ENCODE measurements around the gene FLNB. TPM values are rescaled to one million over a fixed set of nuclear protein-coding genes. Genes with fewer than 3 reads are reported as not detected.
"Not testable (repeated sequence)": the region's sequence is repeated elsewhere in the genome, so short reads cannot be mapped to it uniquely, and the experiment has no call there.

The FLNB gene
- total RNA-seq, 1 experiment from 2014 or later, result 83.4 TPM

- Histone ChIP-seq H2BK5ac (ENCODE audit: insufficient read length, low read length) (no peak overlapping the region), H3K9ac (ENCODE audit: extremely low read depth, insufficient read length, low read length) (no peak overlapping the region), H3K4me1 (ENCODE audit: insufficient read depth, low read length) (peaks cover 12% of the 10 kb centered on the region), H3K79me1 (ENCODE audit: insufficient read depth, low read depth, low read length, poor library complexity, severe bottlenecking) (peaks cover 9% of the 10 kb centered on the region), H4K91ac (ENCODE audit: insufficient read length, low read depth, low read length) (no peak overlapping the region), H3K27me3 (ENCODE audit: insufficient read depth, low read length) (no peaks in the 10 kb centered on the region), H2AK5ac (ENCODE audit: insufficient read length, low read length) (no peak overlapping the region), H3K18ac (ENCODE audit: insufficient read length, low read depth, low read length) (no peak overlapping the region), H4K8ac (replicated peaks; ENCODE audit: insufficient read length, low read depth, low read length) (no peak overlapping the region), H3K56ac (ENCODE audit: insufficient read length, low read depth, low read length) (no peak overlapping the region), H3K23ac (ENCODE audit: insufficient read length, low read depth, low read length) (no peak overlapping the region), H2AFZ (ENCODE audit: low read length) (no peak overlapping the region), H2BK20ac (ENCODE audit: low read depth, low read length, poor library complexity, severe bottlenecking) (no peak overlapping the region), H3K27ac (ENCODE audit: insufficient read length, low read depth, low read length) (no peak overlapping the region), H2BK120ac (ENCODE audit: low read depth, low read length, poor library complexity, severe bottlenecking) (no peak overlapping the region), H3K9me3 (ENCODE audit: control insufficient read depth, low read depth, low read length) (no peaks in the 10 kb centered on the region), H3K79me2 (ENCODE audit: insufficient read depth, low read length) (peaks cover 25% of the 10 kb centered on the region; the same call in 1 of the 2 replicates), H3T11ph (ENCODE audit: low read length) (no peak overlapping the region), H3K4me2 (ENCODE audit: insufficient read depth, insufficient read length, low read length) (no peak overlapping the region), H4K5ac (ENCODE audit: insufficient read length, low read depth, low read length) (no peak overlapping the region), H3K14ac (ENCODE audit: insufficient read depth, low read length) (no peak overlapping the region), H3K23me2 (ENCODE audit: insufficient read length, low read depth, low read length, poor library complexity, severe bottlenecking) (no peaks in the 10 kb centered on the region), H4K20me1 (ENCODE audit: control insufficient read depth, insufficient read depth, insufficient read length) (peaks cover 3% of the 10 kb centered on the region), H2BK12ac (ENCODE audit: insufficient read length, low read depth, low read length) (no peak overlapping the region), H3K4ac (ENCODE audit: low read depth, low read length) (no peak overlapping the region), H2BK15ac (ENCODE audit: low read depth, low read length) (no peak overlapping the region)
- H3K27ac Mint-ChIP-seq, result peak overlapping the region; percentile 32 to 83 (median 68); a peak in 6 of 7 replicates
- H3K27me3 Mint-ChIP-seq (ENCODE audit: low read depth), result no peaks in the 10 kb centered on the region
- H3K36me3 Mint-ChIP-seq (ENCODE audit: insufficient read depth in 1 of 3, low read depth in 3 of 3), result no peaks in the 10 kb centered on the region
- no peak overlapping the region for H3K4me3 Mint-ChIP-seq
- TF ChIP-seq, protein P1, sequence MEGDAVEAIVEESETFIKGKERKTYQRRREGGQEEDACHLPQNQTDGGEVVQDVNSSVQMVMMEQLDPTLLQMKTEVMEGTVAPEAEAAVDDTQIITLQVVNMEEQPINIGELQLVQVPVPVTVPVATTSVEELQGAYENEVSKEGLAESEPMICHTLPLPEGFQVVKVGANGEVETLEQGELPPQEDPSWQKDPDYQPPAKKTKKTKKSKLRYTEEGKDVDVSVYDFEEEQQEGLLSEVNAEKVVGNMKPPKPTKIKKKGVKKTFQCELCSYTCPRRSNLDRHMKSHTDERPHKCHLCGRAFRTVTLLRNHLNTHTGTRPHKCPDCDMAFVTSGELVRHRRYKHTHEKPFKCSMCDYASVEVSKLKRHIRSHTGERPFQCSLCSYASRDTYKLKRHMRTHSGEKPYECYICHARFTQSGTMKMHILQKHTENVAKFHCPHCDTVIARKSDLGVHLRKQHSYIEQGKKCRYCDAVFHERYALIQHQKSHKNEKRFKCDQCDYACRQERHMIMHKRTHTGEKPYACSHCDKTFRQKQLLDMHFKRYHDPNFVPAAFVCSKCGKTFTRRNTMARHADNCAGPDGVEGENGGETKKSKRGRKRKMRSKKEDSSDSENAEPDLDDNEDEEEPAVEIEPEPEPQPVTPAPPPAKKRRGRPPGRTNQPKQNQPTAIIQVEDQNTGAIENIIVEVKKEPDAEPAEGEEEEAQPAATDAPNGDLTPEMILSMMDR (conservative IDR thresholded peaks at IDR 0.05), result no peak
- no peaks in the 10 kb centered on the region for H3K9me3 Mint-ChIP-seq
- WGBS (ENCODE audit: extremely low coverage, insufficient read length, low lambda C conversion rate), result no CpG with 5 or more reads among the region's 9 CpGs
- H3K4me1 Mint-ChIP-seq, result peaks cover 52 to 54% of the 10 kb centered on the region in 2 experiments
- no peak for DNase-seq
Measured at GRCh38 chr3:58051196-58051595, 43.0 kb downstream of the FLNB start.

DNA sequence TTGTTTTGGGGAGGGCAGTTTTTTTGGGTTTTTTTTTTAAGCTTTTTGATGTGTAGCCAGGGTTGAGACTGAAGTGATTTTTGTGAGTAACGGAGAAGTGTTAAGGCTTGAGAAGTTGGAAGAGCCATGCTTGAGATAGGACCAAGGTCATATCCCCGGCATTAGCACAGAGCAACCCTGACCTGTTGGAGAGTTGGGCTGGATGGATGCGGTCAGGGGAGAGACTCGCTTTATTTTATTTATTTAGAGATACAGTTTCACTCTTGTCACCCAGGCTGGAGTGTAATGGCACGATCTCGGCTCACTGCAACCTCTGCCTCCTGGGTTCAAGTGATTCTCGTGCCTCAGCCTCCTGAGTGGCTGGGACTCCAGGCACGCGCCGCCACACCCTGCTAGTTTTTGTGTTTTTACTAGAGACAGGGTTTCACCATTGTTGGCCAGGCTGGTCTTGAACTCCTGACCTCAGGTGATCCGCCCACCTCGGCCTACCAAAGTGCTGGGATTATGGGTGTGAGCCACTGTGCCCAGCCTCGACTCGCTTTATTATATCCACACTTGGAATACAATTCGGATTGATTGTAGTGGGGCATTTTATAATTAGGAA lies 43.5 kb downstream of the FLNB start:
- not testable (repeated sequence) for H4K8ac ChIP-seq (replicated peaks; ENCODE audit: insufficient read length, low read depth, low read length); H3K4ac ChIP-seq (ENCODE audit: low read depth, low read length); H3K79me1 ChIP-seq (ENCODE audit: insufficient read depth, low read depth, low read length, poor library complexity, severe bottlenecking); DNase-seq; H4K5ac ChIP-seq (ENCODE audit: insufficient read length, low read depth, low read length); H2BK20ac ChIP-seq (ENCODE audit: low read depth, low read length, poor library complexity, severe bottlenecking); H3K4me3 Mint-ChIP-seq; H3K56ac ChIP-seq (ENCODE audit: insufficient read length, low read depth, low read length); H3K14ac ChIP-seq (ENCODE audit: insufficient read depth, low read length); H3K27me3 Mint-ChIP-seq (ENCODE audit: low read depth); H3K23me2 ChIP-seq (ENCODE audit: insufficient read length, low read depth, low read length, poor library complexity, severe bottlenecking); H3K9me3 ChIP-seq (ENCODE audit: control insufficient read depth, low read depth, low read length); H3T11ph ChIP-seq (ENCODE audit: low read length); H2AFZ ChIP-seq (ENCODE audit: low read length); H3K23ac ChIP-seq (ENCODE audit: insufficient read length, low read depth, low read length); H2BK15ac ChIP-seq (ENCODE audit: low read depth, low read length); H3K9ac ChIP-seq (ENCODE audit: extremely low read depth, insufficient read length, low read length); H2BK120ac ChIP-seq (ENCODE audit: low read depth, low read length, poor library complexity, severe bottlenecking); H3K18ac ChIP-seq (ENCODE audit: insufficient read length, low read depth, low read length); H2AK5ac ChIP-seq (ENCODE audit: insufficient read length, low read length); H3K27ac ChIP-seq (ENCODE audit: insufficient read length, low read depth, low read length); H2BK5ac ChIP-seq (ENCODE audit: insufficient read length, low read length); H4K20me1 ChIP-seq (ENCODE audit: control insufficient read depth, insufficient read depth, insufficient read length); H4K91ac ChIP-seq (ENCODE audit: insufficient read length, low read depth, low read length); H3K27me3 ChIP-seq (ENCODE audit: insufficient read depth, low read length); H3K4me2 ChIP-seq (ENCODE audit: insufficient read depth, insufficient read length, low read length); H3K36me3 Mint-ChIP-seq (ENCODE audit: insufficient read depth in 1 of 3, low read depth in 3 of 3); H3K9me3 Mint-ChIP-seq; H2BK12ac ChIP-seq (ENCODE audit: insufficient read length, low read depth, low read length)
- H3K4me1 ChIP-seq (ENCODE audit: insufficient read depth, low read length), result peaks cover 12% of the 10 kb centered on the region
- Mint-ChIP-seq H3K4me1 (peaks cover 52 to 54% of the 10 kb centered on the region in 2 experiments), H3K27ac (peak overlapping the region; percentile 0 to 68 (median 49); a peak in 6 of 7 replicates)
- WGBS (ENCODE audit: extremely low coverage, insufficient read length, low lambda C conversion rate), result no CpG with 5 or more reads among the region's 15 CpGs
- H3K79me2 ChIP-seq (ENCODE audit: insufficient read depth, low read length), result peaks cover 25% of the 10 kb centered on the region; the same call in 1 of the 2 replicates

All from H9 (cell line).